ENCODE measurements around the gene WASL. TPM values are rescaled to one million over a fixed set of nuclear protein-coding genes. Genes with fewer than 3 reads are reported as not detected.

WASL gene
- total RNA-seq, 2 donors from 2014 or later = 37.2 to 43.5 TPM

GRCh38 chr7:123665157-123665556 is 83.6 kb downstream of the WASL start:
- Histone ChIP-seq H3K27ac (no peak overlapping the region), H3K36me3 (no peaks in the 10 kb centered on the region), H3K9me3 (no peaks in the 10 kb centered on the region), H3K27me3 (replicated peaks; ENCODE audit: insufficient read depth) (no peaks in the 10 kb centered on the region), H3K4me3 (no peak overlapping the region), H3K4me1 (ENCODE audit: control insufficient read depth in 1 of 2, low read depth in 2 of 2) (no peaks in the 10 kb centered on the region)
- no peak for DNase-seq (ENCODE audit: low spot score)
- TF ChIP-seq CTCF (IDR thresholded peaks at IDR 0.05) = no peak
- ATAC-seq (ENCODE audit: insufficient number of reproducible peaks, low FRiP score, low read depth) = no peak

- H3K9me3 ChIP-seq = no peaks in the 10 kb centered on the region
- no peaks in the 10 kb centered on the region for H3K27me3 ChIP-seq (replicated peaks; ENCODE audit: insufficient read depth)
- H3K27ac ChIP-seq = no peak overlapping the region
- no peaks in the 10 kb centered on the region for H3K4me1 ChIP-seq (ENCODE audit: control insufficient read depth in 1 of 2, low read depth in 2 of 2)
- H3K4me3 ChIP-seq = no peak overlapping the region
- H3K36me3 ChIP-seq = no peaks in the 10 kb centered on the region
- no peak for TF ChIP-seq CTCF (IDR thresholded peaks at IDR 0.05)
- DNase-seq (ENCODE audit: low spot score) (no peak), ATAC-seq (ENCODE audit: insufficient number of reproducible peaks, low FRiP score, low read depth) (no peak)
Observed at GRCh38 chr7:123663200-123663599, 85.6 kb downstream of the WASL start.

GRCh38 chr7:123662755-123663154 is 86.0 kb downstream of the WASL start:
- Histone ChIP-seq H3K27me3 (replicated peaks; ENCODE audit: insufficient read depth) (no peaks in the 10 kb centered on the region), H3K4me1 (ENCODE audit: control insufficient read depth in 1 of 2, low read depth in 2 of 2) (no peaks in the 10 kb centered on the region), H3K9me3 (no peaks in the 10 kb centered on the region), H3K36me3 (no peaks in the 10 kb centered on the region), H3K27ac (no peak overlapping the region), H3K4me3 (no peak overlapping the region)
- ATAC-seq (ENCODE audit: insufficient number of reproducible peaks, low FRiP score, low read depth) (no peak), DNase-seq (ENCODE audit: low spot score) (no peak)
- no peak for TF ChIP-seq CTCF (IDR thresholded peaks at IDR 0.05)

GRCh38 chr7:123662293-123662692 is 86.5 kb downstream of the WASL start:
- no peak for TF ChIP-seq CTCF (IDR thresholded peaks at IDR 0.05)
- H3K36me3 ChIP-seq = no peaks in the 10 kb centered on the region
- DNase-seq (ENCODE audit: low spot score) = no peak
- H3K27me3 ChIP-seq (replicated peaks; ENCODE audit: insufficient read depth) = no peaks in the 10 kb centered on the region
- no peak overlapping the region for H3K27ac ChIP-seq
- no peaks in the 10 kb centered on the region for H3K4me1 ChIP-seq (ENCODE audit: control insufficient read depth in 1 of 2, low read depth in 2 of 2)
- H3K4me3 ChIP-seq = no peak overlapping the region
- ATAC-seq (ENCODE audit: insufficient number of reproducible peaks, low FRiP score, low read depth) = no peak
- no peaks in the 10 kb centered on the region for H3K9me3 ChIP-seq

GRCh38 chr7:123661765-123662164 is 87.0 kb downstream of the WASL start:
- no peaks in the 10 kb centered on the region for H3K27me3 ChIP-seq (replicated peaks; ENCODE audit: insufficient read depth)
- no peak for DNase-seq (ENCODE audit: low spot score)
- no peaks in the 10 kb centered on the region for H3K9me3 ChIP-seq
- H3K4me1 ChIP-seq (ENCODE audit: control insufficient read depth in 1 of 2, low read depth in 2 of 2) = no peaks in the 10 kb centered on the region
- no peak overlapping the region for H3K4me3 ChIP-seq
- no peak for ATAC-seq (ENCODE audit: insufficient number of reproducible peaks, low FRiP score, low read depth)
- H3K27ac ChIP-seq = no peak overlapping the region
- H3K36me3 ChIP-seq = no peaks in the 10 kb centered on the region
- TF ChIP-seq CTCF (IDR thresholded peaks at IDR 0.05) = no peak
